Measurements from ENCODE around the gene DSCAM. TPM values are rescaled to one million over a fixed set of nuclear protein-coding genes. Genes with fewer than 3 reads are reported as not detected.

Gene DSCAM
- total RNA-seq, 2 experiments from 2014 or later: not detected

GRCh38 chr21:40886006-40886405, 39.0 kb upstream of the DSCAM start:
- no peak for ATAC-seq (ENCODE audit: poor library complexity)
- intact Hi-C loops (cut with DNase I, micrococcal nuclease): no loop called here
- no peak overlapping the region for H3K27ac Mint-ChIP-seq

GRCh38 chr21:40882192-40882915, 35.4 kb upstream of the DSCAM start:
- Mint-ChIP-seq H3K27ac (no peak overlapping the region), H3K9me3 (peaks cover 2% of the 10 kb centered on the region), H3K27me3 (peaks cover 4% of the 10 kb centered on the region), H3K4me3 (no peak overlapping the region), H3K4me1 (ENCODE audit: low read depth) (no peaks in the 10 kb centered on the region), H3K36me3 (ENCODE audit: low read depth) (no peaks in the 10 kb centered on the region)
- ChIA-PET POLR2A (no interaction called here), CTCF (no interaction called here)
- Histone ChIP-seq H3K9me3 (ENCODE audit: control insufficient read depth in 1 of 2, insufficient read depth in 1 of 2, low read length in 2 of 2) (peaks cover 0 to 15% of the 10 kb centered on the region in 2 experiments), H3K4me3 (ENCODE audit: low read length) (no peak overlapping the region), H3K36me3 (ENCODE audit: insufficient read depth, low read length) (no peaks in the 10 kb centered on the region), H3K27me3 (ENCODE audit: control insufficient read depth in 1 of 2, insufficient read depth in 2 of 2, low read length in 2 of 2) (no peaks in the 10 kb centered on the region), H3K4me1 (ENCODE audit: insufficient read depth, low read length) (no peaks in the 10 kb centered on the region), H3K27ac (ENCODE audit: low read depth in 1 of 2, low read length in 2 of 2) (no peak overlapping the region)
- DNase-seq (no peak), ATAC-seq (ENCODE audit: poor library complexity) (no peak)
- intact Hi-C loops (cut with DNase I, micrococcal nuclease): no loop called here
- TF ChIP-seq CTCF (IDR thresholded peaks at IDR 0.05): no peak

More at GRCh38 chr21:40886006-40886405, 39.0 kb upstream of the DSCAM start:
- Histone ChIP-seq H3K27me3 (ENCODE audit: control insufficient read depth in 1 of 2, insufficient read depth in 2 of 2, low read length in 2 of 2) (no peaks in the 10 kb centered on the region), H3K36me3 (ENCODE audit: insufficient read depth, low read length) (no peaks in the 10 kb centered on the region), H3K4me1 (ENCODE audit: insufficient read depth, low read length) (no peaks in the 10 kb centered on the region), H3K9me3 (ENCODE audit: control insufficient read depth in 1 of 2, insufficient read depth in 1 of 2, low read length in 2 of 2) (peaks cover 0 to 21% of the 10 kb centered on the region in 2 experiments), H3K4me3 (ENCODE audit: low read length) (no peak overlapping the region), H3K27ac (ENCODE audit: low read depth in 1 of 2, low read length in 2 of 2) (no peak overlapping the region)
- no peak for DNase-seq
- Mint-ChIP-seq H3K27me3 (peaks cover 4% of the 10 kb centered on the region), H3K4me1 (ENCODE audit: low read depth) (no peaks in the 10 kb centered on the region), H3K4me3 (no peak overlapping the region), H3K36me3 (ENCODE audit: low read depth) (no peaks in the 10 kb centered on the region), H3K9me3 (no peaks in the 10 kb centered on the region)
- no peak for TF ChIP-seq CTCF (IDR thresholded peaks at IDR 0.05)
- POLR2A ChIA-PET: no interaction called here
- CTCF ChIA-PET: no interaction called here

GRCh38 chr21:40881767-40882166, 34.8 kb upstream of the DSCAM start:
- Mint-ChIP-seq H3K4me1 (ENCODE audit: low read depth) (no peaks in the 10 kb centered on the region), H3K4me3 (no peak overlapping the region), H3K36me3 (ENCODE audit: low read depth) (no peaks in the 10 kb centered on the region), H3K27me3 (peaks cover 4% of the 10 kb centered on the region), H3K27ac (no peak overlapping the region), H3K9me3 (peaks cover 2% of the 10 kb centered on the region)
- DNase-seq (no peak), ATAC-seq (ENCODE audit: poor library complexity) (no peak)
- intact Hi-C loops (cut with DNase I, micrococcal nuclease): no loop called here
- TF ChIP-seq CTCF (IDR thresholded peaks at IDR 0.05): no peak
- Histone ChIP-seq H3K4me1 (ENCODE audit: insufficient read depth, low read length) (no peaks in the 10 kb centered on the region), H3K36me3 (ENCODE audit: insufficient read depth, low read length) (no peaks in the 10 kb centered on the region), H3K27me3 (ENCODE audit: control insufficient read depth in 1 of 2, insufficient read depth in 2 of 2, low read length in 2 of 2) (no peaks in the 10 kb centered on the region), H3K27ac (ENCODE audit: low read depth in 1 of 2, low read length in 2 of 2) (no peak overlapping the region), H3K9me3 (ENCODE audit: control insufficient read depth in 1 of 2, insufficient read depth in 1 of 2, low read length in 2 of 2) (peaks cover 0 to 15% of the 10 kb centered on the region in 2 experiments), H3K4me3 (ENCODE audit: low read length) (no peak overlapping the region)
- POLR2A ChIA-PET: no interaction called here
- CTCF ChIA-PET: no interaction called here
